Type B pancreatic cell (in vitro differentiated cells): ENCODE measurements around the gene ARHGAP6. TPM values are rescaled to one million over a fixed set of nuclear protein-coding genes. Genes with fewer than 3 reads are reported as not detected.

Experiments
- DNase-seq: peaks from one replicate; pipeline ENCODE4 v3.0.0; 2021; ENCODE audit warnings: mixed read lengths; ENCODE audit not compliant: unreplicated experiment; ENCODE audit errors: extremely low spot score
- H3K27ac Mint-ChIP-seq: 2 replicates; pipeline ENCODE4 v1.8.0; 2021; ENCODE audit warnings: mild to moderate bottlenecking, mixed read lengths
- H3K27me3 Mint-ChIP-seq: 2 replicates; pipeline ENCODE4 v1.8.0; 2021; ENCODE audit warnings: mixed read lengths
- H3K36me3 Mint-ChIP-seq: 2 replicates; pipeline ENCODE4 v1.8.0; 2021; ENCODE audit warnings: mixed read lengths
- H3K4me1 Mint-ChIP-seq: one replicate; pipeline ENCODE4 v1.8.0; 2021; ENCODE audit warnings: mixed read lengths; ENCODE audit not compliant: unreplicated experiment
- H3K4me3 Mint-ChIP-seq: 2 replicates; pipeline ENCODE4 v1.8.0; 2021; ENCODE audit warnings: mild to moderate bottlenecking, mixed read lengths
- H3K9me3 Mint-ChIP-seq: 2 replicates; pipeline ENCODE4 v1.8.0; 2021; ENCODE audit warnings: mixed read lengths
- CTCF ChIP-seq: fragments of 200-600 bp; sonication (generic); conservative IDR thresholded peaks from 2 replicates; pipeline ENCODE4 v1.5.0; 2021; ENCODE audit warnings: antibody characterized with exemption, mild to moderate bottlenecking
- total RNA-seq: library from RNA; stranded (reverse); gene quantifications from 2 replicates; pipeline ENCODE4 v1.2.1, GENCODE V29; 2021; ENCODE audit warnings: low replicate concordance

The ARHGAP6 gene
- total RNA-seq, 1 donor from 2014 or later, result 10.1 TPM

GRCh38 chrX:11113731-11114130 is 552.0 kb downstream of the ARHGAP6 start:
- peaks cover 5% of the 10 kb centered on the region for H3K36me3 Mint-ChIP-seq
- peak overlapping the region; percentile 87 for H3K27ac Mint-ChIP-seq
- H3K27me3 Mint-ChIP-seq, result no peaks in the 10 kb centered on the region
- TF ChIP-seq CTCF, result no peak
- no peaks in the 10 kb centered on the region for H3K4me1 Mint-ChIP-seq
- peak overlapping the region; percentile 58 for H3K4me3 Mint-ChIP-seq
- no peaks in the 10 kb centered on the region for H3K9me3 Mint-ChIP-seq
- DNase-seq, result no peak

GRCh38 chrX:11111947-11112346 is 553.8 kb downstream of the ARHGAP6 start:
- Mint-ChIP-seq H3K4me1 (no peaks in the 10 kb centered on the region), H3K27ac (peak overlapping the region; percentile 97), H3K9me3 (no peaks in the 10 kb centered on the region), H3K27me3 (no peaks in the 10 kb centered on the region), H3K4me3 (no peak overlapping the region), H3K36me3 (peaks cover 5% of the 10 kb centered on the region)
- no peak for TF ChIP-seq CTCF
- DNase-seq, result no peak

- no peaks in the 10 kb centered on the region for H3K9me3 Mint-ChIP-seq
- peak within 1 kb of the TSS; percentile 97 for H3K27ac Mint-ChIP-seq
- H3K4me3 Mint-ChIP-seq, result no peak within 1 kb of the TSS
- peak; percentile 80 for DNase-seq
- TF ChIP-seq CTCF, result no peak
- H3K36me3 Mint-ChIP-seq, result peaks cover 5% of the 10 kb centered on the region
- no peaks in the 10 kb centered on the region for H3K4me1 Mint-ChIP-seq
- H3K27me3 Mint-ChIP-seq, result no peaks in the 10 kb centered on the region
Observed at GRCh38 chrX:11111037-11111851, 554.5 kb downstream of the ARHGAP6 start, which contains the start of gene HCCS. Gene HCCS (plus strand): TSS chrX:11111332. CDS start chrX:11112061, 729 bp downstream.

- H3K4me3 Mint-ChIP-seq, result no peak overlapping the region
- no peaks in the 10 kb centered on the region for H3K27me3 Mint-ChIP-seq
- H3K36me3 Mint-ChIP-seq, result peaks cover under 1% of the 10 kb centered on the region
- H3K4me1 Mint-ChIP-seq, result no peaks in the 10 kb centered on the region
- no peaks in the 10 kb centered on the region for H3K9me3 Mint-ChIP-seq
- DNase-seq, result no peak
- no peak overlapping the region for H3K27ac Mint-ChIP-seq
- no peak for TF ChIP-seq CTCF
Observed at GRCh38 chrX:11109968-11110367, 555.8 kb downstream of the ARHGAP6 start.

GRCh38 chrX:11108253-11108941 is 557.3 kb downstream of the ARHGAP6 start:
- H3K36me3 Mint-ChIP-seq, result no peaks in the 10 kb centered on the region
- no peak overlapping the region for H3K4me3 Mint-ChIP-seq
- no peaks in the 10 kb centered on the region for H3K9me3 Mint-ChIP-seq
- DNase-seq, result no peak
- H3K27ac Mint-ChIP-seq, result no peak overlapping the region
- H3K4me1 Mint-ChIP-seq, result no peaks in the 10 kb centered on the region
- H3K27me3 Mint-ChIP-seq, result no peaks in the 10 kb centered on the region
- no peak for TF ChIP-seq CTCF
